Panc1 (cell line): ENCODE measurements around the gene TMEM100. TPM values are rescaled to one million over a fixed set of nuclear protein-coding genes. Genes with fewer than 3 reads are reported as not detected.

Source experiments
- ATAC-seq: fragments of 200-7000 bp; cut with Tn5 transposase; 2 replicates; pipeline ENCODE4 v1.9.1; 2020; ENCODE audit warnings: mild to moderate bottlenecking, moderate library complexity
- BruUV-seq: library from RNA; stranded (reverse); fragments of 400-500 nt; replicated peaks from 2 replicates; lab custom pipeline; 2021; lab: Mats Ljungman, UMichigan
- CTCF ChIA-PET: fragments of 300-600 bp; sonication (Branson Sonifier 250); formaldehyde crosslinking; loops from one replicate; lab custom pipeline; 2022; ENCODE audit warnings: antibody characterized with exemption; lab: Charles Lee
- POLR2A ChIA-PET: fragments of 300-600 bp; sonication (Branson Sonifier 250); formaldehyde crosslinking; loops from one replicate; lab custom pipeline; 2022; ENCODE audit warnings: antibody characterized with exemption; lab: Charles Lee
- DNase-seq: peaks from one replicate; pipeline ENCODE4 v3.0.0-alpha.2; 2010; ENCODE audit warnings: low read depth, low spot score
- H3K27ac ChIP-seq: 2 replicates; pipeline ENCODE4 v1.5.1; 2011; ENCODE audit warnings: mild to moderate bottlenecking, low read length, inconsistent platforms
- H3K27me3 ChIP-seq: fragments of 200-500 bp; sonication (Bioruptor generic); 2 replicates; pipeline ENCODE4 v1.6.0; 2014; ENCODE audit warnings: low read length, inconsistent platforms; ENCODE audit not compliant: control insufficient read depth, insufficient read depth
- H3K36me3 ChIP-seq: fragments of 200-500 bp; sonication (Bioruptor generic); 2 replicates; pipeline ENCODE4 v1.5.1; 2014; ENCODE audit warnings: inconsistent platforms, mild to moderate bottlenecking, low read length, moderate library complexity; ENCODE audit not compliant: control insufficient read depth, insufficient read depth
- H3K4me1 ChIP-seq: 2 replicates; pipeline ENCODE4 v1.5.1; 2011; ENCODE audit warnings: inconsistent platforms, mild to moderate bottlenecking, low read length, moderate library complexity; ENCODE audit not compliant: control insufficient read depth, insufficient read depth
- H3K4me3 ChIP-seq, 2 experiments: 2 replicates each; pipeline ENCODE4 v1.5.1; 2011 to 2012; ENCODE audit warnings: low read depth in 2 of 2, low read length in 2 of 2, mild to moderate bottlenecking in 2 of 2, inconsistent platforms in 1 of 2, moderate library complexity in 1 of 2
- H3K9me3 ChIP-seq: fragments of 200-500 bp; sonication (Bioruptor generic); 2 replicates; pipeline ENCODE4 v1.5.1; 2014; ENCODE audit warnings: low read depth, mild to moderate bottlenecking, inconsistent platforms, low read length, moderate library complexity; ENCODE audit not compliant: control insufficient read depth, insufficient read depth
- POLR2AphosphoS5 ChIP-seq: IDR thresholded peaks from 2 replicates; pipeline ENCODE4 v1.6.1; 2012; ENCODE audit warnings: mild to moderate bottlenecking, low read depth, low read length, moderate library complexity
- REST ChIP-seq, 2 experiments: IDR thresholded peaks; 2 replicates each; pipeline ENCODE4 v1.6.1; 2011 to 2012; ENCODE audit warnings: low read depth in 2 of 2, control low read depth in 1 of 2, low read length in 1 of 2, mild to moderate bottlenecking in 1 of 2, moderate library complexity in 1 of 2; ENCODE audit not compliant: insufficient read depth in 1 of 2
- TCF7L2 ChIP-seq: IDR thresholded peaks from 2 replicates; pipeline ENCODE4 v1.6.1; 2011; ENCODE audit warnings: mild to moderate bottlenecking, low read depth, low read length, inconsistent platforms
- in situ Hi-C: cut with HindIII; loops from 2 replicates; pipeline ENCODE4 v1.10.0; 2016; ENCODE audit warnings: low sequenced_read_pairs, low pct_unique_long_range_greater_than_20kb
- intact Hi-C: fragments of 100-400 bp; cut with micrococcal nuclease; formaldehyde crosslinking; loops from one replicate; pipeline ENCODE4 v1.10.0; 2022; ENCODE audit not compliant: unreplicated experiment
- total RNA-seq: library from RNA; stranded (reverse); gene quantifications from one replicate; pipeline ENCODE4 v1.2.1, GENCODE V29; 2021; ENCODE audit not compliant: unreplicated experiment

TMEM100 gene
- total RNA-seq, 1 experiment from 2014 or later = 0.10 TPM

DNA sequence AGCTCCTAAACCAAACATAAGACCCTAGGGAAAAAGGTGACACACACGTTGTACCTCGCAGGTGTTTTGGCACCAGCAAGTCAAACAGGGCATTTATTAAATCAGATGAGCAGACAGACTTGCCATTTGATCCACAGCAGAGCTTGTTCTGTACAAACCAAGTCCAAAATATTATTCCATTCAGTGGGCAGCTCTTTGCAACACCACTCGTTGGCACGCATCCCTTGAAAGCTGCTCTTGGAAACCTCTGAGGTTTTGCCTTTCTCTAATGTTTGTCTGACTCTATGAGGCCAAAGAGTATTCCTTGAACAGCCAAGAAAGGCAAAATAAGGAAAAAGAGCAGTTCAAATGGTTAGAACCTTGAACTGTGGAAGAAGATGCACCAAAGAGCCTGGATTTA, 12.7 kb downstream of the TMEM100 start:
- in situ Hi-C loops = no loop called here
- CTCF ChIA-PET = no interaction called here
- DNase-seq (no peak), ATAC-seq (no peak)
- POLR2A ChIA-PET = interaction anchor here (0.5 kb wide), 1 partner anchor 88 kb away, joined by 3 read pairs; no protein-coding TSS in a partner anchor
- BruUV-seq = no TSS peak
- no peaks in the 10 kb centered on the region for H3K27me3 ChIP-seq
- no peaks in the 10 kb centered on the region for H3K36me3 ChIP-seq
- H3K9me3 ChIP-seq = no peaks in the 10 kb centered on the region
- intact Hi-C loops = no loop called here
- no peak overlapping the region; the same call in 1 of the 2 replicates for H3K27ac ChIP-seq
- peaks cover 29% of the 10 kb centered on the region for H3K4me1 ChIP-seq
- H3K4me3 ChIP-seq = no peak overlapping the region
- TF ChIP-seq REST (IDR thresholded peaks at IDR 0.05; ENCODE audit: insufficient read depth in 1 of 2, low read depth in 2 of 2, low read length in 1 of 2) = no peak

DNA sequence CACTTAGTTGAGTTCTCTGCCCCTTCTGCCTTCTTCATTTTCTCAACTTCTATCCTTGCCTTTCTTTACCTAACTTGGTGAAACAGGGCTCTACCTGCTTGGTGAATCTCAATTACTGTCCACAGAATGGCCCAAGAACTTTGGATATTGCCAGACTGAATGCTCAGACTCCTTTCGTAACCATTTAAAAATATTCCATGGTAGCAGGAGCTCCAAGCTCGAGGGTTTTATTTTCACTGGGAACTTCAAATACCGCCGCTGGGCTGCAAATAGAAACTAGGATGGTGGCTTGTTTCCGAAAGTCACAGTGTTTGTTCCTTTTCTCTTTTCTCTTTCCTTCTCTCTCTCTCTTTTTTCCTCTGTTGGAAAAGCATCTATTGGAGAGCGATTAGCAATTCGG, 13.2 kb downstream of the TMEM100 start:
- Histone ChIP-seq H3K27ac (no peak overlapping the region; the same call in 1 of the 2 replicates), H3K4me1 (peaks cover 29% of the 10 kb centered on the region), H3K4me3 (no peak overlapping the region), H3K27me3 (no peaks in the 10 kb centered on the region), H3K36me3 (no peaks in the 10 kb centered on the region), H3K9me3 (no peaks in the 10 kb centered on the region)
- ATAC-seq (no peak), DNase-seq (no peak)
- intact Hi-C loops = no loop called here
- no TSS peak for BruUV-seq
- POLR2A ChIA-PET = no interaction called here
- in situ Hi-C loops = no loop called here
- TF ChIP-seq POLR2AphosphoS5 = no peak
- CTCF ChIA-PET = no interaction called here

GRCh38 chr17:55708175-55708974, 14.3 kb downstream of the TMEM100 start:
- ChIA-PET CTCF (interaction anchor here (0.6 to 0.8 kb wide), 3 partner anchors 10 to 496 kb away, joined by 3 to 9 read pairs (median 3); no protein-coding TSS in a partner anchor), POLR2A (no interaction called here)
- Histone ChIP-seq H3K9me3 (no peaks in the 10 kb centered on the region), H3K4me1 (peaks cover 29% of the 10 kb centered on the region), H3K4me3 (peak overlapping the region; percentile 3 to 36; a peak in 3 of 4 replicates), H3K36me3 (no peaks in the 10 kb centered on the region), H3K27me3 (no peaks in the 10 kb centered on the region), H3K27ac (peak overlapping the region; percentile 75)
- no TSS peak for BruUV-seq
- intact Hi-C loops (no loop called here), in situ Hi-C loops (no loop called here)
- TF ChIP-seq POLR2AphosphoS5 (no peak), TCF7L2 (peak; percentile 71)
- DNase-seq (no peak), ATAC-seq (peak; percentile 50; the same call in 1 of the 2 replicates)
